ENCODE data around the gene PLEKHB2. TPM values are rescaled to one million over a fixed set of nuclear protein-coding genes. Genes with fewer than 3 reads are reported as not detected.
A peak's percentile ranks its signal among the peaks of the same experiment; 100 is the strongest.

The PLEKHB2 gene
- polyA plus RNA-seq, 1 of the 3 experiments (the other 2 are of a cell fraction), result 105 TPM

DNA sequence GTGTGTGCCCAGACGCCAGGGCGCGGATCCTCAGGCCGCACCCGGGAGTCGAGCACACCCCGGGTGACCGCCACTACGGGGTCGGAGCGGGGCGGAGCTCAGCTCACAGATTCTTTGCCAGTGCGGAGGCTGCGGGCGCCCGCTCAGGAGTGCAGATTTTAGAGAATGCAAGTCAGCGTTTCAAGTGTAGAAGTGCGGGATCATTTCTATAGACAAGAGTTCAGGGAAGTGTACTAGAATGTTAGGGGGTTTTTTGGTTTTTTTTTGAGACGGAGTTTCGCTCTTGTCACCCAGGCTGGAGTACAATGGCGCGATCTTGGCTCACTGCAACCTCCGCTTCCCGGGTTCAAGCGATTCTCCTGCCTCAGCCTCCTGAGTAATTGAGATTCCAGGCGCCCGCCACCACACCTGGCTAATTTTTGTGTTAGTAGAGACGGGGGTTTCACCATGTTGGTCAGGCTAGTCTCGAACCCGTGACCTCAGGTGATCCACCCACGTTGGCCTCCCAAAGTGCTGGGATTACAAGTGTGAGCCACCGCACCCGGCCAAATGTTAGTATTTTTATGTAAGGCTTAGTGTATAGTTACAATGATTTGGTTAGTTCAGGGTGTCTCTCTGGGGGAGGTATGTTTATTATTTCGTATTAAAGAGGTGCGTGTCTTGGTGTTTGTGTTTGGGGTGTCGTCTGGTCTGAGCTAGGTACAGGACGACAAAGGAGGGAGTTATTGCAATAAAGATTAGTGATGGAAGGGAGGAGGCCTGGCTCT is 11.3 kb upstream of the PLEKHB2 start:
- Histone ChIP-seq H3F3A (replicated peaks; ENCODE audit: insufficient read depth) (peaks cover 11% of the 10 kb centered on the region), H2AFZ (ENCODE audit: low read depth) (peak overlapping the region; percentile 85), H3K9ac (peak overlapping the region; percentile 89), H3K79me2 (ENCODE audit: insufficient read depth) (peaks cover 40% of the 10 kb centered on the region), H3K27ac (ENCODE audit: low read depth in 2 of 2, low read length in 1 of 2) (peak overlapping the region; percentile 80 to 91), H3K9me2 (no peaks in the 10 kb centered on the region), H3K36me3 (replicated peaks in 1 of 2; ENCODE audit: control insufficient read depth in 1 of 2, insufficient read depth in 2 of 2, low read length in 1 of 2) (peaks cover 0 to 16% of the 10 kb centered on the region in 2 experiments), H3K9me3 (no peaks in the 10 kb centered on the region), H3K4me1 (ENCODE audit: control insufficient read depth in 1 of 2, insufficient read depth in 2 of 2, low read depth in 1 of 2, low read length in 1 of 2) (0 out of 4 replicates have a peak, but pooled peaks cover 0 to 3% of the 10 kb centered on the region in 2 experiments), H3K27me3 (ENCODE audit: insufficient read depth) (no peaks in the 10 kb centered on the region), H3K4me3 (ENCODE audit: low read depth in 2 of 2, low read length in 1 of 2) (peak overlapping the region; percentile 69 to 90), H3K4me2 (peak overlapping the region; percentile 75), H4K20me1 (ENCODE audit: insufficient read depth) (peaks cover 35% of the 10 kb centered on the region)
- CTCF ChIA-PET, result interaction anchor here (0.9 kb wide), 1 partner anchor 9 kb away, joined by 4 read pairs; no protein-coding TSS in a partner anchor
- WGBS (ENCODE audit: low lambda C conversion rate), result 9% methylated on average over 37 of the region's 37 CpGs
- no peak for TF ChIP-seq FOXJ3 (CRISPR knock-in tag; IDR thresholded peaks at IDR 0.05)
- TF ChIP-seq TAF1 (IDR thresholded peaks at IDR 0.05; ENCODE audit: borderline replicate concordance, low read depth, low read length), result peak; percentile 1; the same call in 1 of the 2 replicates
- TF ChIP-seq YY1 (IDR thresholded peaks at IDR 0.05; ENCODE audit: low read depth), result peak; percentile 46; the same call in 1 of the 2 replicates
- TF ChIP-seq EZH2phosphoT487 (IDR thresholded peaks at IDR 0.05; ENCODE audit: borderline replicate concordance, low read depth), result no peak
- POLR2A ChIA-PET, result interaction anchor here (0.7 to 1.2 kb wide), 2 partner anchors 11 to 71 kb away, joined by 4 to 7 read pairs; partner anchors contain the start of gene PLEKHB2
- DNase-seq, result no peak

DNA sequence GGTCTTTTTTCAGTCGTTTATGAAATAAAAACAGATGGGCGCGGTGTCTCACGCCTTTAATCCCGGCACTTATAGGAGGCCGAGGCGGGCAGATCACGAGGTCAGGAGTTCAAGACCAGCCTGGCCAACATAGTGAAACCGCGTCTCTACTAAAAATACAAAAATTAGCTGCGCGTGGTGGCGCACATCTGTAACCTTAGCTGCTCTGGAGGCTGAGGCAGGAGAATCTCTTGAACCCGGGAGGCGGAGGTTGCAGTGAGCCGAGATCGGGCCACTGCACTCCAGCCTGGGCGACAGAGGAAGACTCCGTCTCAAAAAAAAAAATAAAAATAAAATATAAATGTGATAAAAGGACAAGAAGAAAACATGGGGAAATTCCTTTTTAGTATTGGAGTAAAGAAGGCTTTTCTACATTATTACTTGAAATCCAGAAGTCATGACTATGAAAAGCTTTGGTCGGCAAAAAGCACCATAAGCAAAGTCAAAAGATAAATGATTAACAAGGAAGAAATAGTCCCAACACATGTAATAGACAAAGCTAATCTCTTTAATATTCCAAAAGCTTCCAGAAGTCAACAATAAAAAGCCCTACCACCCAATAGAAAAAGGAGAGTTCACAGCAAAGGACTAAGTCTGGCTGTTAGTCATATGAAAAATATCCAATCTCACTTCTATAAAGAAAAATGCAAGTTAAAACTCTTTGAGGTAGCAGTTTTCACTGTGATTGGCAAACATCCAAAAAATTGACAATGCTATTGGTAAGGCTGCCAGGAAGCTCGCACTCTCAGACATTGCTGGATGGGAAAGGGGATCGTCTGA is 10.5 kb upstream of the PLEKHB2 start:
- CTCF ChIA-PET, result interaction anchor here (0.9 kb wide), 1 partner anchor 9 kb away, joined by 4 read pairs; no protein-coding TSS in a partner anchor
- Histone ChIP-seq H3K4me2 (peak overlapping the region; percentile 75), H3K4me3 (ENCODE audit: low read depth in 2 of 2, low read length in 1 of 2) (no peak overlapping the region; a peak in 1 of 4 replicates), H3K27ac (ENCODE audit: low read depth in 2 of 2, low read length in 1 of 2) (no peak overlapping the region), H2AFZ (ENCODE audit: low read depth) (no peak overlapping the region), H3K27me3 (ENCODE audit: insufficient read depth) (no peaks in the 10 kb centered on the region), H3K9ac (no peak overlapping the region), H3K36me3 (replicated peaks in 1 of 2; ENCODE audit: control insufficient read depth in 1 of 2, insufficient read depth in 2 of 2, low read length in 1 of 2) (peaks cover 0 to 11% of the 10 kb centered on the region in 2 experiments), H3K79me2 (ENCODE audit: insufficient read depth) (peaks cover 32% of the 10 kb centered on the region), H3K9me2 (no peaks in the 10 kb centered on the region), H3F3A (replicated peaks; ENCODE audit: insufficient read depth) (peaks cover 11% of the 10 kb centered on the region), H4K20me1 (ENCODE audit: insufficient read depth) (peaks cover 27% of the 10 kb centered on the region), H3K4me1 (ENCODE audit: control insufficient read depth in 1 of 2, insufficient read depth in 2 of 2, low read depth in 1 of 2, low read length in 1 of 2) (0 out of 4 replicates have a peak, but pooled peaks cover 0 to 3% of the 10 kb centered on the region in 2 experiments), H3K9me3 (no peaks in the 10 kb centered on the region)
- 80% methylated on average over 22 of the region's 22 CpGs for WGBS (ENCODE audit: low lambda C conversion rate)
- POLR2A ChIA-PET, result no interaction called here
- TF ChIP-seq IRF3 (IDR thresholded peaks at IDR 0.05; ENCODE audit: low read depth, low read length), result no peak
- TF ChIP-seq, protein P1, sequence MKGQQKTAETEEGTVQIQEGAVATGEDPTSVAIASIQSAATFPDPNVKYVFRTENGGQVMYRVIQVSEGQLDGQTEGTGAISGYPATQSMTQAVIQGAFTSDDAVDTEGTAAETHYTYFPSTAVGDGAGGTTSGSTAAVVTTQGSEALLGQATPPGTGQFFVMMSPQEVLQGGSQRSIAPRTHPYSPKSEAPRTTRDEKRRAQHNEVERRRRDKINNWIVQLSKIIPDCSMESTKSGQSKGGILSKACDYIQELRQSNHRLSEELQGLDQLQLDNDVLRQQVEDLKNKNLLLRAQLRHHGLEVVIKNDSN (IDR thresholded peaks at IDR 0.05; ENCODE audit: borderline replicate concordance, low read depth), result no peak
- no peak for TF ChIP-seq TAF1 (IDR thresholded peaks at IDR 0.05; ENCODE audit: borderline replicate concordance, low read depth, low read length)
- no peak for TF ChIP-seq CHD2 (IDR thresholded peaks at IDR 0.05; ENCODE audit: low read length, partially characterized antibody)
- no peak for TF ChIP-seq GABPA (IDR thresholded peaks at IDR 0.05; ENCODE audit: low read depth)
- no peak for TF ChIP-seq EP300 (IDR thresholded peaks at IDR 0.05; ENCODE audit: borderline replicate concordance in 1 of 2, low read depth in 1 of 2, low read length in 1 of 2)
- TF ChIP-seq FOXM1 (IDR thresholded peaks at IDR 0.05; ENCODE audit: low read depth), result no peak
- no peak for TF ChIP-seq CTCF (IDR thresholded peaks at IDR 0.05)
- TF ChIP-seq SIN3A (IDR thresholded peaks at IDR 0.05; ENCODE audit: borderline replicate concordance, low read depth, low read length), result no peak
- no peak for TF ChIP-seq NRF1 (IDR thresholded peaks at IDR 0.05; ENCODE audit: low read depth, low read length)
- TF ChIP-seq FOXJ3 (CRISPR knock-in tag; IDR thresholded peaks at IDR 0.05), result no peak
- TF ChIP-seq GATA2 (CRISPR knock-in tag; IDR thresholded peaks at IDR 0.05), result no peak
- no peak for TF ChIP-seq ELF1 (IDR thresholded peaks at IDR 0.05)
- no peak for TF ChIP-seq POLR2AphosphoS5 (IDR thresholded peaks at IDR 0.05; ENCODE audit: low read depth, low read length)
- no peak for TF ChIP-seq RCOR1 (IDR thresholded peaks at IDR 0.05; ENCODE audit: low read length)
- DNase-seq, result no peak
